PC-3 (cell line): ENCODE data around the gene WDR7.

Experiments
- EZH2 ChIP-seq: fragments of 300-600 bp; sonication (generic); IDR thresholded peaks from one replicate; pipeline ENCODE4 v1.6.1; 2017; ENCODE audit warnings: antibody characterized with exemption, mild to moderate bottlenecking, low read length; ENCODE audit not compliant: unreplicated experiment
- TF ChIP-seq, protein P1 (sequence below): fragments of 300-600 bp; sonication (generic); conservative IDR thresholded peaks from 2 replicates; pipeline ENCODE4 v1.5.1; 2017; ENCODE audit warnings: antibody characterized with exemption, low read depth, mild to moderate bottlenecking, low read length

DNA sequence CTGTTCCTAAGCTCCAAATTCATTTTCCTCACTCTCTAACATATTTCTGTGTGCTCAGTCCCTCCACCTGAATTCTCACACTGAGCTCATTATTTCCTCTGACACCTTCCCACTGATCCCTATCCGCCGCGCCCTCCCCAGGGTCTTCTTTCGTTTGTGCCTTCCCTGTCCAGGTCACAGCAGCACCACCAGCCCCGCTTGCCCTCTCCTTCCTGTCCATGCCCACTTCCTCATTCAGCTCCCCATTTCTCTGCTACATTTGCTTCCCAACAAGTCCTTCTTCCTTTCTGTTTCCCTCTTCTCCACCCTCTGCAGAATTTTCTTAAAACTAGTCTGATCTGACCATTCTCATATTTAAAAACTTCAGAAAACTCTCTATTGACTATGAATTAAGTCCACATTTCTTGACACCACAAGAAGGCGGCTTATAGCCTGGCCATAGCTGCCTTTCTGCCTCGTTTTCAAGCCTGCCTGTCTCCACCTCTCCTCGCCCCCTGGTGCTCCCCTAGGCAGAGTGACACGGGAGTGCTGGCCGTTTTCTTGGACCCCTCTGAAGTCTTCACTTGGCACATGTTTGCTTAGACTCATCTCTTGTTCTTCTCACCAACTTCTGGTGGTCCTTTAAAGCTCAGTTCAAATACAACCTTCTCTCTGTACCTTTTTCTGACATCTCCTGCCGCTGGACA is 357.0 kb downstream of the WDR7 start:
- TF ChIP-seq, protein P1, sequence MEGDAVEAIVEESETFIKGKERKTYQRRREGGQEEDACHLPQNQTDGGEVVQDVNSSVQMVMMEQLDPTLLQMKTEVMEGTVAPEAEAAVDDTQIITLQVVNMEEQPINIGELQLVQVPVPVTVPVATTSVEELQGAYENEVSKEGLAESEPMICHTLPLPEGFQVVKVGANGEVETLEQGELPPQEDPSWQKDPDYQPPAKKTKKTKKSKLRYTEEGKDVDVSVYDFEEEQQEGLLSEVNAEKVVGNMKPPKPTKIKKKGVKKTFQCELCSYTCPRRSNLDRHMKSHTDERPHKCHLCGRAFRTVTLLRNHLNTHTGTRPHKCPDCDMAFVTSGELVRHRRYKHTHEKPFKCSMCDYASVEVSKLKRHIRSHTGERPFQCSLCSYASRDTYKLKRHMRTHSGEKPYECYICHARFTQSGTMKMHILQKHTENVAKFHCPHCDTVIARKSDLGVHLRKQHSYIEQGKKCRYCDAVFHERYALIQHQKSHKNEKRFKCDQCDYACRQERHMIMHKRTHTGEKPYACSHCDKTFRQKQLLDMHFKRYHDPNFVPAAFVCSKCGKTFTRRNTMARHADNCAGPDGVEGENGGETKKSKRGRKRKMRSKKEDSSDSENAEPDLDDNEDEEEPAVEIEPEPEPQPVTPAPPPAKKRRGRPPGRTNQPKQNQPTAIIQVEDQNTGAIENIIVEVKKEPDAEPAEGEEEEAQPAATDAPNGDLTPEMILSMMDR = no peak
- TF ChIP-seq EZH2 = no peak
